ENCODE data around the gene PCBP4. TPM values are rescaled to one million over a fixed set of nuclear protein-coding genes. Genes with fewer than 3 reads are reported as not detected.

The PCBP4 gene
- total and polyA plus RNA-seq, 4 experiments from 2014 or later = 13.0 to 20.5 (median 19.1) TPM

DNA sequence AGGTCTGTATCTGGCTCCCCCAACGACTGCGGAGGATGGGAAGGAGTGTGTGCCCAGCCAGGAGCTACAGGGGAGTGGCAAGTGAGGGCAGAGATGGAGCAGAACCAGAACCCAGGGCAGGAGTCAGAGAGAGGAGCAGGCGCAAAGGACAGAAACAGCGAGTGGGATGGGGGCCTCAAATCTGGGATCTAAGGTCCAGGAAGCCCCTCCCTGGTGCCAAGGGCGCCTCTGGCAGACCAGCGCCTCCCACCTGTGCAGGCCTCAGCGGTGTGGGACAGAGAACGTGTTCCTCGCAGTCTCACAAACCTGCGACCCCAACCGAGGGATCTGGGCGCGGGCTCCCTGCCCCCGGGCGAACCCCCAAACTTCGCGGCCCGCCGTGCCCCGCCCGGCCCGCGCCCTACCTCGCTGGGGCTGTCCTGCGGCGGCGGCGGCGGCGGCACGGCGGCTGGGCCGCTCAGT, 301 bp downstream of the PCBP4 start:
- POLR2A ChIA-PET (ENCODE audit: partially characterized antibody) = interaction anchor here (0.6 to 6.2 kb wide), 8 partner anchors 9 to 235 kb away, joined by 3 to 28 read pairs (median 5); partner anchors contain the start of genes ABHD14A, ABHD14B, ACY1 and PARP3
- intact Hi-C loops (cut with micrococcal nuclease) = loop anchor here (1.0 kb wide), 1 partner anchor 25 kb away; the partner anchor contains the start of gene PARP3
- Histone ChIP-seq H3K36me3 (ENCODE audit: insufficient read depth, low read length) (no peaks in the 10 kb centered on the region), H3K27me3 (ENCODE audit: insufficient read depth, low read length) (no peaks in the 10 kb centered on the region), H3K4me3 (ENCODE audit: low read length in 2 of 2) (peak overlapping the region; percentile 63 to 65), H3K27ac (ENCODE audit: low read depth, low read length) (peak overlapping the region; percentile 57), H3K4me1 (ENCODE audit: insufficient read depth, low read length) (peaks cover 22% of the 10 kb centered on the region), H3K9me3 (ENCODE audit: control insufficient read depth in 1 of 2, low read length in 2 of 2) (no peaks in the 10 kb centered on the region)
- Mint-ChIP-seq H3K4me1 (peaks cover 13 to 40% (median 27%) of the 10 kb centered on the region in 4 donors), H3K36me3 (peaks cover 0 to 1% of the 10 kb centered on the region in 2 donors), H3K27me3 (no peaks in the 10 kb centered on the region), H3K4me3 (peak overlapping the region; percentile 77 to 87 (median 82)), H3K27ac (peak overlapping the region in 6 of 7 donors; percentile 68 to 94 (median 80)), H3K9me3 (no peaks in the 10 kb centered on the region)
- DNase-seq = peak in 3 of 5 donors; percentile 27 to 44 (median 36)
- CTCF ChIA-PET (ENCODE audit: partially characterized antibody) = interaction anchor here (0.9 to 2.1 kb wide), 3 partner anchors 7 to 179 kb away, joined by 3 to 12 read pairs (median 3); partner anchors contain the start of genes ABHD14B, PARP3 and RRP9

- H3K27ac ChIP-seq (ENCODE audit: low read depth, low read length) = peak overlapping the region; percentile 57
- no peaks in the 10 kb centered on the region for H3K9me3 ChIP-seq (ENCODE audit: control insufficient read depth in 1 of 2, low read length in 2 of 2)
- H3K4me1 ChIP-seq (ENCODE audit: insufficient read depth, low read length) = peaks cover 22% of the 10 kb centered on the region
- H3K27ac Mint-ChIP-seq = peak overlapping the region; percentile 15 to 94 (median 80)
- H3K4me3 ChIP-seq (ENCODE audit: low read length in 2 of 2) = peak overlapping the region in 1 of 2 donors; percentile 63
- ChIA-PET POLR2A (ENCODE audit: partially characterized antibody) (interaction anchor here (0.8 to 6.2 kb wide), 6 partner anchors 9 to 188 kb away, joined by 3 to 28 read pairs (median 12); partner anchors contain the start of genes ABHD14A, ABHD14B, ACY1 and PARP3), CTCF (ENCODE audit: partially characterized antibody) (interaction anchor here (0.9 to 2.1 kb wide), 3 partner anchors 7 to 179 kb away, joined by 3 to 12 read pairs (median 3); partner anchors contain the start of genes ABHD14B, PARP3 and RRP9)
- peaks cover 0 to 1% of the 10 kb centered on the region in 2 donors for H3K36me3 Mint-ChIP-seq
- peak overlapping the region; percentile 77 to 87 (median 82) for H3K4me3 Mint-ChIP-seq
- intact Hi-C loops (cut with micrococcal nuclease) = no loop called here
- no peaks in the 10 kb centered on the region for H3K36me3 ChIP-seq (ENCODE audit: insufficient read depth, low read length)
- H3K9me3 Mint-ChIP-seq = no peaks in the 10 kb centered on the region
- peaks cover 13 to 40% (median 27%) of the 10 kb centered on the region in 4 donors for H3K4me1 Mint-ChIP-seq
- no peaks in the 10 kb centered on the region for H3K27me3 ChIP-seq (ENCODE audit: insufficient read depth, low read length)
- DNase-seq = no peak
- H3K27me3 Mint-ChIP-seq = no peaks in the 10 kb centered on the region
These were observed 768 bp downstream of the PCBP4 start for GRCh38 chr3:51966486-51966885.

DNA sequence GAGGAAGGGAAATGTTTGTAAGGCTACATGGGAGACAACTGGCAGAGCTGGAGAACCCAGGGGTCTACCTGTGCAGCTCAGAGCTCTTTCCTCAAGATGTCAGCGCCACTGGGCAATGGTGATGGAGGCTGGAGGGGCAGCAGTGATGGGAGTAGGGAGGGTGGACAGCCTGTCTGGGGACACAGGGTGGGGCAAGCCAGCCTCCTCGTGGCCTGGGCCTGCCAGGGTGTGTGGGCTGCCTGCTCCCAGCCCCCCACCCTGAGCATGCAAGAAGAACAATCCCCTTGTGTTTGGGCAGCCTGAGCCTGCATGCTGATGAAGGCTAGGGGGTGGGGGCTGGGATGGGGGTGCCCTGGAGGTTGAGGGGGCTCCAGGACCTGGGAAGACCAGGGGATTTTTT, 1.2 kb downstream of the PCBP4 start:
- Histone ChIP-seq H3K27me3 (ENCODE audit: insufficient read depth, low read length) (no peaks in the 10 kb centered on the region), H3K9me3 (ENCODE audit: control insufficient read depth in 1 of 2, low read length in 2 of 2) (no peaks in the 10 kb centered on the region), H3K4me3 (ENCODE audit: low read length in 2 of 2) (no peak overlapping the region), H3K4me1 (ENCODE audit: insufficient read depth, low read length) (peaks cover 22% of the 10 kb centered on the region), H3K36me3 (ENCODE audit: insufficient read depth, low read length) (no peaks in the 10 kb centered on the region), H3K27ac (ENCODE audit: low read depth, low read length) (no peak overlapping the region)
- Mint-ChIP-seq H3K4me1 (peaks cover 13 to 37% (median 24%) of the 10 kb centered on the region in 4 donors), H3K9me3 (no peaks in the 10 kb centered on the region), H3K4me3 (peak overlapping the region in 7 of 8 donors; percentile 54 to 85 (median 77)), H3K27ac (peak overlapping the region in 2 of 7 donors; percentile 68 to 80), H3K36me3 (peaks cover 0 to 3% of the 10 kb centered on the region in 2 donors), H3K27me3 (no peaks in the 10 kb centered on the region)
- CTCF ChIA-PET (ENCODE audit: partially characterized antibody) = interaction anchor here (0.9 to 2.1 kb wide), 3 partner anchors 8 to 180 kb away, joined by 3 to 12 read pairs (median 3); partner anchors contain the start of genes ABHD14B, PARP3 and RRP9
- DNase-seq = no peak
- intact Hi-C loops (cut with micrococcal nuclease) = no loop called here
- POLR2A ChIA-PET (ENCODE audit: partially characterized antibody) = interaction anchor here (0.8 to 6.2 kb wide), 5 partner anchors 10 to 188 kb away, joined by 3 to 28 read pairs (median 4); partner anchors contain the start of genes ABHD14A, ABHD14B, ACY1 and POC1A

GRCh38 chr3:51964521-51964920, 2.7 kb downstream of the PCBP4 start:
- no peaks in the 10 kb centered on the region for H3K9me3 Mint-ChIP-seq
- H3K27me3 ChIP-seq (ENCODE audit: insufficient read depth, low read length) = no peaks in the 10 kb centered on the region
- peaks cover 4 to 10% of the 10 kb centered on the region in 2 donors for H3K36me3 Mint-ChIP-seq
- no peak overlapping the region for H3K27ac ChIP-seq (ENCODE audit: low read depth, low read length)
- no peaks in the 10 kb centered on the region for H3K9me3 ChIP-seq (ENCODE audit: control insufficient read depth in 1 of 2, low read length in 2 of 2)
- no peak for DNase-seq
- peaks cover 22% of the 10 kb centered on the region for H3K4me1 ChIP-seq (ENCODE audit: insufficient read depth, low read length)
- intact Hi-C loops (cut with micrococcal nuclease) = no loop called here
- H3K36me3 ChIP-seq (ENCODE audit: insufficient read depth, low read length) = no peaks in the 10 kb centered on the region
- H3K4me1 Mint-ChIP-seq = peaks cover 11 to 28% (median 20%) of the 10 kb centered on the region in 4 donors
- H3K27me3 Mint-ChIP-seq = no peaks in the 10 kb centered on the region
- peak overlapping the region in 1 of 8 donors; percentile 13 for H3K4me3 Mint-ChIP-seq
- H3K27ac Mint-ChIP-seq = peak overlapping the region in 2 of 7 donors; percentile 18 to 51
- CTCF ChIA-PET (ENCODE audit: partially characterized antibody) = interaction anchor here (1.7 to 2.1 kb wide), 2 partner anchors 9 kb away, joined by 8 to 12 read pairs; partner anchors contain the start of gene ABHD14B
- H3K4me3 ChIP-seq (ENCODE audit: low read length in 2 of 2) = no peak overlapping the region
- POLR2A ChIA-PET (ENCODE audit: partially characterized antibody) = interaction anchor here (1.2 to 6.2 kb wide), 3 partner anchors 11 to 31 kb away, joined by 3 to 28 read pairs (median 25); partner anchors contain the start of genes ABHD14A, ABHD14B, ACY1 and RPL29

- Mint-ChIP-seq H3K4me3 (no peak overlapping the region), H3K9me3 (no peaks in the 10 kb centered on the region), H3K27me3 (no peaks in the 10 kb centered on the region), H3K27ac (peak overlapping the region in 1 of 7 donors; percentile 35), H3K36me3 (peaks cover 4 to 10% of the 10 kb centered on the region in 2 donors), H3K4me1 (peaks cover 9 to 25% (median 17%) of the 10 kb centered on the region in 4 donors)
- no peak overlapping the region for H3K27ac ChIP-seq (ENCODE audit: low read depth, low read length)
- POLR2A ChIA-PET (ENCODE audit: partially characterized antibody) = interaction anchor here (1.2 to 5.0 kb wide), 2 partner anchors 12 to 31 kb away, joined by 3 to 25 read pairs; partner anchors contain the start of genes ABHD14A, ABHD14B and RPL29
- H3K4me3 ChIP-seq (ENCODE audit: low read length in 2 of 2) = no peak overlapping the region
- intact Hi-C loops (cut with micrococcal nuclease) = no loop called here
- H3K36me3 ChIP-seq (ENCODE audit: insufficient read depth, low read length) = no peaks in the 10 kb centered on the region
- DNase-seq = no peak
- H3K4me1 ChIP-seq (ENCODE audit: insufficient read depth, low read length) = peaks cover 22% of the 10 kb centered on the region
- CTCF ChIA-PET (ENCODE audit: partially characterized antibody) = interaction anchor here (0.5 to 1.7 kb wide), 2 partner anchors 9 to 12 kb away, joined by 3 to 8 read pairs; partner anchors contain the start of gene ABHD14B
- H3K27me3 ChIP-seq (ENCODE audit: insufficient read depth, low read length) = no peaks in the 10 kb centered on the region
- H3K9me3 ChIP-seq (ENCODE audit: control insufficient read depth in 1 of 2, low read length in 2 of 2) = no peaks in the 10 kb centered on the region
These were observed 3.3 kb downstream of the PCBP4 start for GRCh38 chr3:51963951-51964451.

GRCh38 chr3:51962854-51963530, 4.3 kb downstream of the PCBP4 start:
- Histone ChIP-seq H3K9me3 (ENCODE audit: control insufficient read depth in 1 of 2, low read length in 2 of 2) (no peaks in the 10 kb centered on the region), H3K27me3 (ENCODE audit: insufficient read depth, low read length) (no peaks in the 10 kb centered on the region), H3K27ac (ENCODE audit: low read depth, low read length) (no peak overlapping the region), H3K36me3 (ENCODE audit: insufficient read depth, low read length) (no peaks in the 10 kb centered on the region), H3K4me3 (ENCODE audit: low read length in 2 of 2) (no peak overlapping the region), H3K4me1 (ENCODE audit: insufficient read depth, low read length) (peaks cover 16% of the 10 kb centered on the region)
- H3K4me1 Mint-ChIP-seq = peaks cover 6 to 19% (median 12%) of the 10 kb centered on the region in 4 donors
- no peak overlapping the region for H3K27ac Mint-ChIP-seq
- ChIA-PET POLR2A (ENCODE audit: partially characterized antibody) (interaction anchor here (1.1 kb wide), 1 partner anchor 10 kb away, joined by 7 read pairs; the partner anchor contains the start of gene ABHD14B), CTCF (ENCODE audit: partially characterized antibody) (interaction anchor here (0.9 to 1.7 kb wide), 3 partner anchors 10 to 20 kb away, joined by 4 to 8 read pairs (median 4); partner anchors contain the start of genes ABHD14B and ACY1)
- peaks cover 8 to 15% of the 10 kb centered on the region in 2 donors for H3K36me3 Mint-ChIP-seq
- H3K4me3 Mint-ChIP-seq = no peak overlapping the region
- H3K9me3 Mint-ChIP-seq = no peaks in the 10 kb centered on the region
- intact Hi-C loops (cut with micrococcal nuclease) = no loop called here
- DNase-seq = no peak
- H3K27me3 Mint-ChIP-seq = peaks cover 0 to 2% of the 10 kb centered on the region in 2 donors

Measured in CD4-positive, alpha-beta memory T cell (primary cell).